ENCODE data around the gene ZKSCAN5. TPM values are rescaled to one million over a fixed set of nuclear protein-coding genes. Genes with fewer than 3 reads are reported as not detected.

The ZKSCAN5 gene
- total and polyA plus RNA-seq, 2 of the 8 experiments (the other 6 are each of a cell fraction or from before 2014, with no cell fraction given): 5.3 to 13.5 TPM

GRCh38 chr7:99561737-99562051 is 57.2 kb downstream of the ZKSCAN5 start:
- Histone ChIP-seq H4K8ac (ENCODE audit: extremely low read depth, insufficient read depth, low read length) (no peak overlapping the region), H2BK5ac (ENCODE audit: low read depth, low read length) (no peak overlapping the region), H3K4me3 (ENCODE audit: extremely low read depth in 1 of 4, insufficient read depth in 2 of 4, low read depth in 3 of 4, low read length in 4 of 4) (no peak overlapping the region), H2BK120ac (replicated peaks; ENCODE audit: low read depth, low read length) (no peak overlapping the region), H3K4me2 (ENCODE audit: insufficient read depth in 1 of 2, low read depth in 2 of 2, low read length in 2 of 2) (no peak overlapping the region), H4K5ac (ENCODE audit: insufficient read length, low read depth, low read length) (no peak overlapping the region), H3K23me2 (ENCODE audit: low read depth, low read length) (peaks cover 3% of the 10 kb centered on the region), H3K18ac (ENCODE audit: extremely low read depth, low read length) (no peak overlapping the region), H3K9me3 (ENCODE audit: insufficient read depth in 2 of 2, low read depth in 1 of 2, low read length in 1 of 2) (no peaks in the 10 kb centered on the region), H2AK5ac (ENCODE audit: low read depth, low read length) (no peak overlapping the region), H3K79me2 (ENCODE audit: control insufficient read depth in 1 of 2, insufficient read depth in 2 of 2, low read length in 2 of 2) (peaks cover 5 to 41% of the 10 kb centered on the region in 2 experiments), H3K79me1 (ENCODE audit: low read depth, low read length) (peaks cover 7% of the 10 kb centered on the region), H3K4ac (replicated peaks; ENCODE audit: insufficient read length, low read depth, low read length) (no peak overlapping the region), H3K27me3 (replicated peaks in 1 of 4; ENCODE audit: control insufficient read depth in 3 of 4, extremely low read depth in 1 of 4, insufficient read depth in 3 of 4, low read length in 3 of 4) (no peaks in the 10 kb centered on the region), H3K56ac (replicated peaks; ENCODE audit: insufficient read length, low read depth, low read length) (no peak overlapping the region), H3K4me1 (replicated peaks in 1 of 4; ENCODE audit: control insufficient read depth in 3 of 4, insufficient read depth in 4 of 4, low read length in 3 of 4) (peaks cover 0 to 7% (median 0%) of the 10 kb centered on the region in 4 experiments; a peak in 5 of 7 replicates), H3K9ac (replicated peaks in 1 of 4; ENCODE audit: extremely low read depth in 1 of 4, low read depth in 3 of 4, low read length in 3 of 4) (no peak overlapping the region), H2BK12ac (ENCODE audit: low read depth, low read length) (no peak overlapping the region), H4K91ac (replicated peaks; ENCODE audit: insufficient read length, low read length) (no peak overlapping the region), H3K27ac (ENCODE audit: low read depth, low read length) (no peak overlapping the region), H4K20me1 (replicated peaks in 1 of 2; ENCODE audit: control insufficient read depth in 1 of 2, insufficient read depth in 2 of 2, low read length in 2 of 2) (peaks cover 0 to 15% of the 10 kb centered on the region in 2 experiments), H3K14ac (ENCODE audit: insufficient read length) (no peak overlapping the region), H3K36me3 (ENCODE audit: control insufficient read depth in 2 of 4, insufficient read depth in 4 of 4, low read length in 3 of 4) (peaks cover 18 to 55% (median 37%) of the 10 kb centered on the region in 4 experiments), H2BK15ac (ENCODE audit: low read length) (no peak overlapping the region), H3K23ac (ENCODE audit: insufficient read length) (no peak overlapping the region), H2AFZ (ENCODE audit: low read length) (no peak overlapping the region), H2BK20ac (ENCODE audit: low read length) (no peak overlapping the region)
- DNase-seq (ENCODE audit: low read depth in 1 of 2, low spot score in 2 of 2) (no peak), FAIRE-seq (no peak)
- ChIA-PET CTCF (ENCODE audit: partially characterized antibody) (interaction anchor here (0.8 to 1.4 kb wide), 2 partner anchors 42 to 55 kb away, joined by 3 read pairs; no protein-coding TSS in a partner anchor), POLR2A (ENCODE audit: partially characterized antibody) (no interaction called here)
- 97% methylated on average over 2 of the region's 2 CpGs; no CpG with 5 or more reads in 1 of the 2 experiments for WGBS, 2 experiments (ENCODE audit: extremely low coverage in 1 of 2, insufficient coverage in 1 of 2, insufficient read length in 1 of 2, insufficient replicate concordance in 2 of 2, low coverage in 1 of 2, low lambda C conversion rate in 2 of 2, missing lambda C conversion rate in 1 of 2)
- no peak for TF ChIP-seq CHD2 (IDR thresholded peaks at IDR 0.05; ENCODE audit: low read length)
- no peak for TF ChIP-seq GABPA (IDR thresholded peaks at IDR 0.05; ENCODE audit: borderline replicate concordance, insufficient read depth, low read length)
- no peak for TF ChIP-seq TCF12 (IDR thresholded peaks at IDR 0.05; ENCODE audit: low read depth, low read length)
- TF ChIP-seq ASH2L (IDR thresholded peaks at IDR 0.05; ENCODE audit: low read length): no peak
- TF ChIP-seq CBX5 (IDR thresholded peaks at IDR 0.05; ENCODE audit: low read depth, low read length): no peak
- no peak for TF ChIP-seq KDM5A (IDR thresholded peaks at IDR 0.05; ENCODE audit: low read length)
- TF ChIP-seq RXRA (IDR thresholded peaks at IDR 0.05; ENCODE audit: insufficient read depth, low read depth, low read length): no peak
- no peak for TF ChIP-seq JUN (IDR thresholded peaks at IDR 0.05; ENCODE audit: low read depth, low read length)
- no peak for TF ChIP-seq ZNF274 (IDR thresholded peaks at IDR 0.05; ENCODE audit: borderline replicate concordance, extremely low read depth, low read length)
